ENCODE data around the gene CCDC59. TPM values are rescaled to one million over a fixed set of nuclear protein-coding genes. Genes with fewer than 3 reads are reported as not detected.
A peak's percentile ranks its signal among the peaks of the same experiment; 100 is the strongest.
"Not testable (repeated sequence)": the region's sequence is repeated elsewhere in the genome, so short reads cannot be mapped to it uniquely, and the experiment has no call there.

CCDC59 gene
- total RNA-seq, result 34.4 TPM

- intact Hi-C loops (cut with DNase I), result no loop called here
- DNase-seq (ENCODE audit: low spot score) (peak; percentile 99), ATAC-seq (peak; percentile 98)
Observed at GRCh38 chr12:82358200-82359114, at the start of gene CCDC59, which contains the start of gene METTL25. TSS of gene CCDC59 (minus strand) at chr12:82358387. CDS start at chr12:82358376, 11 bp downstream. TSS of gene METTL25 (plus strand) at chr12:82358529. CDS start at chr12:82358566, 37 bp downstream.

- no peak for ATAC-seq
- intact Hi-C loops (cut with DNase I), result no loop called here
Observed at GRCh38 chr12:82407481-82407880, 49.3 kb upstream of the CCDC59 start.

GRCh38 chr12:82406651-82407050 is 48.5 kb upstream of the CCDC59 start:
- no peak for ATAC-seq
- intact Hi-C loops (cut with DNase I), result no loop called here

More at GRCh38 chr12:82407481-82407880, 49.3 kb upstream of the CCDC59 start:
- no peak for DNase-seq (ENCODE audit: low spot score)

GRCh38 chr12:82400819-82401218 is 42.6 kb upstream of the CCDC59 start:
- no peak for DNase-seq (ENCODE audit: low spot score)
- intact Hi-C loops (cut with DNase I), result no loop called here
- ATAC-seq, result no peak

More at GRCh38 chr12:82406651-82407050, 48.5 kb upstream of the CCDC59 start:
- no peak for DNase-seq (ENCODE audit: low spot score)

GRCh38 chr12:82398879-82399278 is 40.7 kb upstream of the CCDC59 start:
- no peak for ATAC-seq
- intact Hi-C loops (cut with DNase I), result no loop called here
- DNase-seq (ENCODE audit: low spot score), result no peak

- intact Hi-C loops (cut with DNase I), result no loop called here
- ATAC-seq, result no peak
- no peak for DNase-seq (ENCODE audit: low spot score)
Observed at GRCh38 chr12:82383930-82384552, 25.9 kb upstream of the CCDC59 start.

GRCh38 chr12:82378997-82379396 is 20.8 kb upstream of the CCDC59 start:
- intact Hi-C loops (cut with DNase I), result no loop called here
- ATAC-seq, result no peak
- DNase-seq (ENCODE audit: low spot score), result no peak

GRCh38 chr12:82375201-82375600 is 17.0 kb upstream of the CCDC59 start:
- DNase-seq (ENCODE audit: low spot score) (no peak), ATAC-seq (no peak)
- intact Hi-C loops (cut with DNase I), result no loop called here

GRCh38 chr12:82366197-82366596 is 8.0 kb upstream of the CCDC59 start:
- DNase-seq (ENCODE audit: low spot score), result no peak
- ATAC-seq, result no peak
- intact Hi-C loops (cut with DNase I), result no loop called here

- intact Hi-C loops (cut with DNase I), result no loop called here
- DNase-seq (ENCODE audit: low spot score), result no peak
- ATAC-seq, result no peak
Observed at GRCh38 chr12:82363990-82364389, 5.8 kb upstream of the CCDC59 start.

- no peak for ATAC-seq
- intact Hi-C loops (cut with DNase I), result no loop called here
- no peak for DNase-seq (ENCODE audit: low spot score)
Observed at GRCh38 chr12:82361461-82361915, 3.3 kb upstream of the CCDC59 start.

- ATAC-seq; DNase-seq (ENCODE audit: low spot score); intact Hi-C loops (cut with DNase I): not testable (repeated sequence)
Observed at GRCh38 chr12:82360834-82361233, 2.6 kb upstream of the CCDC59 start.

- DNase-seq (ENCODE audit: low spot score) (peak; percentile 59), ATAC-seq (peak; percentile 16)
- intact Hi-C loops (cut with DNase I), result no loop called here
Observed at GRCh38 chr12:82359115-82359478, 910 bp upstream of the CCDC59 start.

- intact Hi-C loops (cut with DNase I), result no loop called here
- ATAC-seq (no peak), DNase-seq (ENCODE audit: low spot score) (no peak)
Observed at GRCh38 chr12:82357845-82358199, 365 bp downstream of the CCDC59 start.

GRCh38 chr12:82357340-82357739 is 847 bp downstream of the CCDC59 start:
- intact Hi-C loops (cut with DNase I), result no loop called here
- ATAC-seq (no peak), DNase-seq (ENCODE audit: low spot score) (no peak)

GRCh38 chr12:82351390-82351789 is 6.8 kb downstream of the CCDC59 start:
- ATAC-seq (no peak), DNase-seq (ENCODE audit: low spot score) (no peak)
- intact Hi-C loops (cut with DNase I), result no loop called here

GRCh38 chr12:82350161-82350560 is 8.0 kb downstream of the CCDC59 start:
- intact Hi-C loops (cut with DNase I), result no loop called here
- no peak for ATAC-seq
- no peak for DNase-seq (ENCODE audit: low spot score)

GRCh38 chr12:82329508-82329907 is 28.7 kb downstream of the CCDC59 start:
- DNase-seq (ENCODE audit: low spot score), result no peak
- intact Hi-C loops (cut with DNase I), result loop anchor here (10.0 kb wide), 1 partner anchor 685 kb away; no protein-coding TSS in a partner anchor
- no peak for ATAC-seq

- intact Hi-C loops (cut with DNase I), result loop anchor here (10.0 kb wide), 1 partner anchor 683 kb away; no protein-coding TSS in a partner anchor
- no peak for ATAC-seq
- DNase-seq (ENCODE audit: low spot score), result no peak
Observed at GRCh38 chr12:82327861-82328260, 30.3 kb downstream of the CCDC59 start.

- intact Hi-C loops (cut with DNase I), result loop anchor here (10.0 kb wide), 1 partner anchor 682 kb away; no protein-coding TSS in a partner anchor
- no peak for DNase-seq (ENCODE audit: low spot score)
- no peak for ATAC-seq
Observed at GRCh38 chr12:82326905-82327503, 31.2 kb downstream of the CCDC59 start.
